T-cell (primary cell): ENCODE measurements around the gene TYMS. TPM values are rescaled to one million over a fixed set of nuclear protein-coding genes. Genes with fewer than 3 reads are reported as not detected.

ENCODE experiments used
- ATAC-seq, 4 experiments: fragments of 200-7000 bp in 3 of 4; fragments of 150-1000 bp in 1 of 4; cut with Tn5 transposase; replicated peaks in 1 of 4; 1 replicate in 3 of 4; 2 replicates in 1 of 4; pipeline ENCODE4 v1.10.0; 2021; ENCODE audit warnings: moderate library complexity in 3 of 4, mild to moderate bottlenecking in 2 of 4, moderate number of reproducible peaks in 1 of 4
- CTCF ChIA-PET, 2 donors: fragments of 300-600 bp; sonication (Branson Sonifier 250); formaldehyde crosslinking; loops; one replicate each; lab custom pipeline; 2022; ENCODE audit warnings: antibody characterized with exemption in 2 of 2; lab: Charles Lee
- POLR2A ChIA-PET, 2 donors: fragments of 300-600 bp; sonication (Branson Sonifier 250); formaldehyde crosslinking; loops; one replicate each; lab custom pipeline; 2022; ENCODE audit warnings: antibody characterized with exemption in 2 of 2; lab: Charles Lee
- DNase-seq, 35 experiments: peaks; one replicate each; pipeline versions ENCODE4 v3.0.0 to v3.0.0-alpha.2; 2013 to 2023
- H3K27ac ChIP-seq: one replicate; pipeline ENCODE4 v1.5.1; 2013; ENCODE audit warnings: low read length
- H3K27me3 ChIP-seq, 2 experiments: replicated peaks in 1 of 2; 1 replicate in 1 of 2; 2 replicates in 1 of 2; pipeline versions ENCODE4 v1.6.1 to v1.7.0; 2013; ENCODE audit warnings: low read length in 1 of 2, mixed read lengths in 1 of 2; ENCODE audit not compliant: control insufficient read depth in 2 of 2, insufficient read depth in 2 of 2; ENCODE audit errors: extremely low read depth in 1 of 2
- H3K36me3 ChIP-seq, 2 donors: 1 replicate in 1 of 2; 2 replicates in 1 of 2; pipeline versions ENCODE4 v1.6.1 to v1.7.0; 2013; ENCODE audit warnings: low read length in 1 of 2; ENCODE audit not compliant: control insufficient read depth in 2 of 2, insufficient read depth in 1 of 2; ENCODE audit errors: extremely low read depth in 1 of 2
- H3K4me1 ChIP-seq, 2 experiments: 1 replicate in 1 of 2; 2 replicates in 1 of 2; pipeline versions ENCODE4 v1.6.1 to v1.7.0; 2013; ENCODE audit warnings: low read length in 2 of 2, mixed read lengths in 1 of 2; ENCODE audit not compliant: insufficient read depth in 2 of 2, control insufficient read depth in 1 of 2; ENCODE audit errors: extremely low read depth in 1 of 2
- H3K4me3 ChIP-seq, 2 donors: 1 replicate in 1 of 2; 2 replicates in 1 of 2; pipeline versions ENCODE4 v1.5.1 to v1.7.0; 2013; ENCODE audit warnings: mild to moderate bottlenecking in 2 of 2, low read length in 1 of 2, moderate library complexity in 1 of 2; ENCODE audit not compliant: control insufficient read depth in 1 of 2; ENCODE audit errors: extremely low read depth in 1 of 2
- H3K9me3 ChIP-seq: 2 replicates; pipeline ENCODE4 v1.7.0; 2013
- H3K27ac Mint-ChIP-seq, 2 donors: one replicate each; pipeline ENCODE4 v1.8.0; 2020 to 2021; ENCODE audit warnings: mild to moderate bottlenecking in 2 of 2, mixed read lengths in 2 of 2
- H3K27me3 Mint-ChIP-seq, 2 donors: one replicate each; pipeline ENCODE4 v1.8.0; 2021 to 2022; ENCODE audit warnings: mixed read lengths in 2 of 2
- H3K36me3 Mint-ChIP-seq: one replicate; pipeline ENCODE4 v1.8.0; 2021; ENCODE audit warnings: mixed read lengths
- H3K4me1 Mint-ChIP-seq, 3 donors: one replicate each; pipeline ENCODE4 v1.8.0; 2020 to 2022; ENCODE audit warnings: mixed read lengths in 3 of 3, mild to moderate bottlenecking in 1 of 3
- H3K4me3 Mint-ChIP-seq, 3 donors: one replicate each; pipeline ENCODE4 v1.8.0; 2020 to 2022; ENCODE audit warnings: mild to moderate bottlenecking in 3 of 3, mixed read lengths in 3 of 3, moderate library complexity in 3 of 3
- H3K9me3 Mint-ChIP-seq, 3 donors: one replicate each; pipeline ENCODE4 v1.8.0; 2020 to 2022; ENCODE audit warnings: mixed read lengths in 3 of 3
- WGBS: methylation state at CpG from one replicate; pipeline ENCODE4 v1.1.5; 2013; ENCODE audit warnings: missing lambda C conversion rate; ENCODE audit not compliant: insufficient coverage; 5-methylcytosine and 5-hydroxymethylcytosine counted together
- total RNA-seq, 35 experiments: library from RNA in 6 of 35; stranded (reverse) in 6 of 35; fragments of 120-200 nt in 1 of 35; gene quantifications; one replicate each; pipeline versions ENCODE4 v1.2.1 to v1.2.4 and lab custom pipeline; 2013 to 2026

TYMS gene
- total RNA-seq, 5 donors from 2014 or later (not counting 1 experiment from before 2014, with no cell fraction given) = 1.8 to 9.7 (median 3.3) TPM

DNA sequence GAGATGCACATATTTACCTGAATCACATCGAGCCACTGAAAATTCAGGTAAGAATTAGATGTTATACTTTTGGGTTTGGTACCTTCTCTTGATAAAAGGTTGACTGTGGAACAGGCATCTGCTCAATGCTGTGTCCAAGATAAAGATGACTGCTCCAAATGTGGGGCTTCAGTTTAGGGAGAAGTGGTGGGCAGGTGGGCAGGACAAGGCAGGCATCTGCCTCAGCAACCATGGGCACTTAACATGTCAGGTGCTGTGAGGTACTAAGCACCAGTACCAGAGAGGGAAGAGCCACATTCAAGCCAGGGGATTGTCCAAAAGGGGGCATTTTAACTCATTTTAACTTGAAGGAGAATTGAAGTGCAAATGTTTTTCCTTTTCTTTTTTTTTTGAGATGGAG lies 14.0 kb downstream of the TYMS start:
- WGBS = no CpG with 5 or more reads among the region's 1 CpG
- Mint-ChIP-seq H3K36me3 (peaks cover 45% of the 10 kb centered on the region), H3K27ac (no peak overlapping the region), H3K4me1 (no peaks in the 10 kb centered on the region), H3K27me3 (no peaks in the 10 kb centered on the region), H3K9me3 (peaks cover 0 to 4% (median 4%) of the 10 kb centered on the region in 3 donors), H3K4me3 (no peak overlapping the region)
- no peak overlapping the region for H3K4me3 ChIP-seq
- peaks cover 7 to 43% of the 10 kb centered on the region in 2 donors for H3K36me3 ChIP-seq
- DNase-seq (no peak), ATAC-seq (no peak)
- H3K4me1 ChIP-seq = no peaks in the 10 kb centered on the region
- no peak overlapping the region for H3K27ac ChIP-seq
- POLR2A ChIA-PET = no interaction called here
- H3K9me3 ChIP-seq = no peaks in the 10 kb centered on the region
- H3K27me3 ChIP-seq = no peaks in the 10 kb centered on the region
- CTCF ChIA-PET = no interaction called here

DNA sequence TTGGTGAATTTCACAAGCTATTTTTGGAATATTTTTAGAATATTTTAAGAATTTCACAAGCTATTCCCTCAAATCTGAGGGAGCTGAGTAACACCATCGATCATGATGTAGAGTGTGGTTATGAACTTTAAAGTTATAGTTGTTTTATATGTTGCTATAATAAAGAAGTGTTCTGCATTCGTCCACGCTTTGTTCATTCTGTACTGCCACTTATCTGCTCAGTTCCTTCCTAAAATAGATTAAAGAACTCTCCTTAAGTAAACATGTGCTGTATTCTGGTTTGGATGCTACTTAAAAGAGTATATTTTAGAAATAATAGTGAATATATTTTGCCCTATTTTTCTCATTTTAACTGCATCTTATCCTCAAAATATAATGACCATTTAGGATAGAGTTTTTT lies 15.9 kb downstream of the TYMS start:
- Histone ChIP-seq H3K36me3 (peaks cover 7 to 52% of the 10 kb centered on the region in 2 donors), H3K9me3 (no peaks in the 10 kb centered on the region), H3K27ac (no peak overlapping the region), H3K4me1 (no peaks in the 10 kb centered on the region), H3K27me3 (no peaks in the 10 kb centered on the region), H3K4me3 (no peak overlapping the region)
- DNase-seq (no peak), ATAC-seq (no peak)
- no peak overlapping the region for H3K4me3 Mint-ChIP-seq
- H3K36me3 Mint-ChIP-seq = peaks cover 55% of the 10 kb centered on the region
- ChIA-PET CTCF (interaction anchor here in 1 of 2 donors (0.6 kb wide), 1 partner anchor 123 kb away, joined by 6 read pairs; no protein-coding TSS in a partner anchor), POLR2A (no interaction called here)
- H3K9me3 Mint-ChIP-seq = peaks cover 0 to 4% (median 0%) of the 10 kb centered on the region in 3 donors
- H3K4me1 Mint-ChIP-seq = no peaks in the 10 kb centered on the region
- no peak overlapping the region for H3K27ac Mint-ChIP-seq
- H3K27me3 Mint-ChIP-seq = no peaks in the 10 kb centered on the region
- WGBS = no CpG with 5 or more reads among the region's 3 CpGs

DNA sequence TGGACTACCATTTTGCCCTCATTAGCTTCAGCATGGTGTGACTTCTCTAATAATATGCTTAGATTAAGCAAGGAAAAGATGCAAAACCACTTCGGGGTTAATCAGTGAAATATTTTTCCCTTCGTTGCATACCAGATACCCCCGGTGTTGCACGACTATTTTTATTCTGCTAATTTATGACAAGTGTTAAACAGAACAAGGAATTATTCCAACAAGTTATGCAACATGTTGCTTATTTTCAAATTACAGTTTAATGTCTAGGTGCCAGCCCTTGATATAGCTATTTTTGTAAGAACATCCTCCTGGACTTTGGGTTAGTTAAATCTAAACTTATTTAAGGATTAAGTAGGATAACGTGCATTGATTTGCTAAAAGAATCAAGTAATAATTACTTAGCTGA lies 16.3 kb downstream of the TYMS start:
- CTCF ChIA-PET = no interaction called here
- H3K9me3 ChIP-seq = no peaks in the 10 kb centered on the region
- H3K4me3 ChIP-seq = no peak overlapping the region
- POLR2A ChIA-PET = no interaction called here
- no peaks in the 10 kb centered on the region for H3K27me3 Mint-ChIP-seq
- no peak overlapping the region for H3K27ac ChIP-seq
- no peaks in the 10 kb centered on the region for H3K27me3 ChIP-seq
- H3K36me3 Mint-ChIP-seq = peaks cover 50% of the 10 kb centered on the region
- H3K4me3 Mint-ChIP-seq = no peak overlapping the region
- H3K9me3 Mint-ChIP-seq = no peaks in the 10 kb centered on the region
- H3K27ac Mint-ChIP-seq = no peak overlapping the region
- DNase-seq (no peak), ATAC-seq (no peak)
- H3K4me1 Mint-ChIP-seq = no peaks in the 10 kb centered on the region
- WGBS = 100% methylated on average over 2 of the region's 5 CpGs
- H3K4me1 ChIP-seq = no peaks in the 10 kb centered on the region
- peaks cover 7 to 55% of the 10 kb centered on the region in 2 donors for H3K36me3 ChIP-seq

DNA sequence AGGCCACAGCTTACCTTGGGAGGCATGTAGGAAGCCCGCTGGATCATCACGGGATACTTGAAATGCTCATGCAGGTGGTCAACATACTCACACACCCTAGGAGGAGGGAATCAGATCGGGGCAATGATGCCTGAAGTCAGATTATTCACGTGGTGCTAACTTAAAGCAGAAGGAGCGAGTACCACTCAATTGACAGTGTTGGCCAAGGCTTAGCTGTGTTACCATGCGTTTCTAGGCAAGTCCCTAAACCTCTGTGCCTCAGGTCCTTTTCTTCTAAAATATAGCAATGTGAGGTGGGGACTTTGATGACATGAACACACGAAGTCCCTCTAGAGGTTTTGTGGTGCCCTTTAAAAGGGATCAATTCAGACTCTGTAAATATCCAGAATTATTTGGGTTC lies 17.9 kb downstream of the TYMS start:
- Histone ChIP-seq H3K4me3 (no peak overlapping the region), H3K36me3 (peaks cover 0 to 54% of the 10 kb centered on the region in 2 donors), H3K27ac (no peak overlapping the region), H3K4me1 (no peaks in the 10 kb centered on the region), H3K9me3 (no peaks in the 10 kb centered on the region), H3K27me3 (no peaks in the 10 kb centered on the region)
- Mint-ChIP-seq H3K4me3 (no peak overlapping the region), H3K4me1 (peaks cover 0 to under 1% (median 0%) of the 10 kb centered on the region in 3 donors), H3K36me3 (peaks cover 51% of the 10 kb centered on the region), H3K27ac (no peak overlapping the region), H3K9me3 (no peaks in the 10 kb centered on the region), H3K27me3 (no peaks in the 10 kb centered on the region)
- 80% methylated on average over 1 of the region's 7 CpGs for WGBS
- ATAC-seq (no peak), DNase-seq (no peak)
- CTCF ChIA-PET = interaction anchor here in 1 of 2 donors (1.1 kb wide), 1 partner anchor 50 kb away, joined by 4 read pairs; no protein-coding TSS in a partner anchor
- POLR2A ChIA-PET = no interaction called here

DNA sequence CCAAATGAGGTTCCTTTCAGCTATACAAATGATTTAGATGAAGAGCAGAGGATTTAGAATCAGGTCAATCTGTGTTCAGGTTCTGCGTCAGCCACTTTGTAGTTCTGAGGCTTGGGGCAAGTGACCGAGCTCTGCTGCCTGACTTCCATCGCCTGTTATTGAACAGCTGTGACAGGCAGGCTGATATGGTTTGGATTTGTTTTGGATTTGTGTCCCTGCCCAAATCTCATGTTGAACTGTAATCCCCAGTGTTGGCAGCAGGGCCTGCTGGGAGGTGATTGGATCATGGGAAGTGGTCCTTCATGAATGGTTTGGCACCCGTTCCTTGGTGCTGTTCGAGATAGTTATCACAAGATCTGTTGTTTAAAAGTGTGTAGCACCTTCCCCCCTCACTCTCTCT lies 18.6 kb downstream of the TYMS start:
- Mint-ChIP-seq H3K27me3 (no peaks in the 10 kb centered on the region), H3K36me3 (peaks cover 46% of the 10 kb centered on the region), H3K27ac (no peak overlapping the region), H3K4me1 (peaks cover 0 to 3% (median 0%) of the 10 kb centered on the region in 3 donors), H3K9me3 (no peaks in the 10 kb centered on the region), H3K4me3 (no peak overlapping the region)
- Histone ChIP-seq H3K9me3 (no peaks in the 10 kb centered on the region), H3K27me3 (no peaks in the 10 kb centered on the region), H3K4me3 (no peak overlapping the region), H3K4me1 (peaks cover 0 to 2% of the 10 kb centered on the region in 2 experiments), H3K36me3 (peaks cover 0 to 50% of the 10 kb centered on the region in 2 donors), H3K27ac (no peak overlapping the region)
- no peak for DNase-seq
- ATAC-seq = no peak
- WGBS = 96% methylated on average over 3 of the region's 5 CpGs
- POLR2A ChIA-PET = interaction anchor here in 1 of 2 donors (0.6 kb wide), 1 partner anchor 235 kb away, joined by 3 read pairs; no protein-coding TSS in a partner anchor
- CTCF ChIA-PET = interaction anchor here in 1 of 2 donors (1.1 kb wide), 1 partner anchor 51 kb away, joined by 4 read pairs; no protein-coding TSS in a partner anchor

DNA sequence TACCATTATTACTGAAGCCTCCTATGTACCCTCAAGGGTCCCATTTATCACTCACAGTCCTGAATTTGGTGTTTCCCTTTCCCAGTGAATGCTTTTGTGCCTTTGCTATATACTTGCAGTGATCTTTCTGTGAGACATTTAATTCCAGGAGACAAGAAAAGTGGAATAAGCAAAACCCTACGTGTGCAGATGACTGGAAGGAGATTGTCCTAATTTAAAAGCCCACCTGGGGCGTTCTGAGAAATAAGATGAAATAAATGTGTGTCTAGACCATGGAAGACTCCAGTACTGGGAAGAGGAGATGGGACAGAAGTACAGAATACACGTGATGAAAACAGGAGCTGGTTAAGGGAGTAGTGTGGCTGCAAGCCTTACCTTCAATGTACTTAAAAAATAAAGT lies 19.3 kb downstream of the TYMS start:
- CTCF ChIA-PET = interaction anchor here in 1 of 2 donors (0.5 kb wide), 1 partner anchor 9 kb away, joined by 3 read pairs; no protein-coding TSS in a partner anchor
- H3K4me1 Mint-ChIP-seq = peaks cover 3 to 6% (median 4%) of the 10 kb centered on the region in 3 donors
- no peak overlapping the region for H3K27ac Mint-ChIP-seq
- peaks cover 45% of the 10 kb centered on the region for H3K36me3 Mint-ChIP-seq
- H3K27ac ChIP-seq = no peak overlapping the region
- 60% methylated on average over 1 of the region's 3 CpGs for whole genome bisulfite sequencing
- H3K4me1 ChIP-seq = peaks cover 0 to 9% of the 10 kb centered on the region in 2 experiments
- no peaks in the 10 kb centered on the region for H3K27me3 Mint-ChIP-seq
- no peaks in the 10 kb centered on the region for H3K9me3 Mint-ChIP-seq
- H3K27me3 ChIP-seq = no peaks in the 10 kb centered on the region
- H3K4me3 Mint-ChIP-seq = no peak overlapping the region
- no peak overlapping the region for H3K4me3 ChIP-seq
- ATAC-seq = no peak
- POLR2A ChIA-PET = no interaction called here
- no peak for DNase-seq
- peaks cover 0 to 50% of the 10 kb centered on the region in 2 donors for H3K36me3 ChIP-seq
- H3K9me3 ChIP-seq = no peaks in the 10 kb centered on the region
